ENCODE data around the gene ICA1.

Gene ICA1

GRCh38 chr7:8226501-8226900 lies 35.5 kb downstream of the ICA1 start:
- no peak for DNase-seq

- DNase-seq: no peak
Observed at GRCh38 chr7:8221567-8221966, 40.4 kb downstream of the ICA1 start.

GRCh38 chr7:8221101-8221495 lies 40.9 kb downstream of the ICA1 start:
- DNase-seq: no peak

- no peak for DNase-seq
Observed at GRCh38 chr7:8220376-8221100, 41.4 kb downstream of the ICA1 start.

- no peak for DNase-seq
Observed at GRCh38 chr7:8217200-8218068, 44.5 kb downstream of the ICA1 start.

- DNase-seq: no peak
Observed at GRCh38 chr7:8216334-8216690, 45.7 kb downstream of the ICA1 start.

GRCh38 chr7:8215648-8216333 lies 46.2 kb downstream of the ICA1 start:
- no peak for DNase-seq

- DNase-seq: no peak
Observed at GRCh38 chr7:8214244-8214824, 47.6 kb downstream of the ICA1 start.

- DNase-seq: no peak
Observed at GRCh38 chr7:8213381-8213780, 48.6 kb downstream of the ICA1 start.

GRCh38 chr7:8212638-8213037 lies 49.3 kb downstream of the ICA1 start:
- no peak for DNase-seq

GRCh38 chr7:8211725-8212096 lies 50.3 kb downstream of the ICA1 start:
- DNase-seq: no peak

- DNase-seq: no peak
Observed at GRCh38 chr7:8210845-8211724, 50.9 kb downstream of the ICA1 start.

- DNase-seq: no peak
Observed at GRCh38 chr7:8209353-8209752, 52.6 kb downstream of the ICA1 start.

GRCh38 chr7:8208816-8209215 lies 53.2 kb downstream of the ICA1 start:
- no peak for DNase-seq

- no peak for DNase-seq
Observed at GRCh38 chr7:8206956-8207355, 55.0 kb downstream of the ICA1 start.

GRCh38 chr7:8205537-8205936 lies 56.4 kb downstream of the ICA1 start:
- no peak for DNase-seq

- no peak for DNase-seq
Observed at GRCh38 chr7:8205031-8205387, 57.0 kb downstream of the ICA1 start.

GRCh38 chr7:8204339-8205030 lies 57.5 kb downstream of the ICA1 start:
- no peak for DNase-seq

GRCh38 chr7:8201846-8202441 lies 60.0 kb downstream of the ICA1 start:
- no peak for DNase-seq

- no peak for DNase-seq
Observed at GRCh38 chr7:8200717-8201116, 61.2 kb downstream of the ICA1 start.

- DNase-seq: no peak
Observed at GRCh38 chr7:8200316-8200715, 61.7 kb downstream of the ICA1 start.

Measured in activated CD4-positive, CD25-positive, alpha-beta regulatory T cell treated with anti-CD3 and anti-CD28 coated beads, Interleukin-2, amount 50 U/mL, for 72 hours (primary cell).